Measurements from ENCODE around the gene KIF25.

KIF25 gene

GRCh38 chr6:168089186-168090063 is 92.0 kb downstream of the KIF25 start:
- no peak for DNase-seq (ENCODE audit: low read depth)

GRCh38 chr6:168090064-168090690 is 92.7 kb downstream of the KIF25 start:
- no peak for DNase-seq (ENCODE audit: low read depth)

GRCh38 chr6:168090706-168091105 is 93.2 kb downstream of the KIF25 start:
- no peak for DNase-seq (ENCODE audit: low read depth)

GRCh38 chr6:168091381-168092264 is 94.2 kb downstream of the KIF25 start:
- no peak for DNase-seq (ENCODE audit: low read depth)

- DNase-seq (ENCODE audit: low read depth) = no peak
Observed at GRCh38 chr6:168092541-168092940, 95.1 kb downstream of the KIF25 start.

- DNase-seq (ENCODE audit: low read depth) = no peak
Observed at GRCh38 chr6:168093071-168093505, 95.6 kb downstream of the KIF25 start.

GRCh38 chr6:168093634-168094033 is 96.2 kb downstream of the KIF25 start:
- no peak for DNase-seq (ENCODE audit: low read depth)

Measured in HS-5 (cell line).